Activated naive CD8-positive, alpha-beta T cell treated with anti-CD3 and anti-CD28 coated beads for 36 hours (primary cell): ENCODE results near the gene CAV3. TPM values are rescaled to one million over a fixed set of nuclear protein-coding genes. Genes with fewer than 3 reads are reported as not detected.

Experiments
- DNase-seq: peaks from one replicate; pipeline ENCODE4 v3.0.0; 2021
- H3K27ac Mint-ChIP-seq: one replicate; pipeline ENCODE4 v1.8.0; 2022; ENCODE audit warnings: mild to moderate bottlenecking, moderate library complexity, mixed read lengths
- H3K27me3 Mint-ChIP-seq: one replicate; pipeline ENCODE4 v1.8.0; 2022; ENCODE audit warnings: mild to moderate bottlenecking, mixed read lengths
- H3K36me3 Mint-ChIP-seq: one replicate; pipeline ENCODE4 v1.8.0; 2021; ENCODE audit warnings: mild to moderate bottlenecking, mixed read lengths
- H3K4me1 Mint-ChIP-seq: one replicate; pipeline ENCODE4 v1.8.0; 2021; ENCODE audit warnings: mixed read lengths
- H3K4me3 Mint-ChIP-seq: one replicate; pipeline ENCODE4 v1.8.0; 2022; ENCODE audit warnings: mild to moderate bottlenecking, moderate library complexity, mixed read lengths
- H3K9me3 Mint-ChIP-seq: one replicate; pipeline ENCODE4 v1.8.0; 2022; ENCODE audit warnings: mixed read lengths
- total RNA-seq, 2 experiments: library from RNA; stranded (reverse); gene quantifications; one replicate each; pipeline ENCODE4 v1.2.3, GENCODE V29; 2021

CAV3 gene
- total RNA-seq, 2 experiments from 2014 or later = not detected

GRCh38 chr3:8784676-8785435 lies 51.3 kb downstream of the CAV3 start:
- Mint-ChIP-seq H3K4me3 (no peak overlapping the region), H3K27me3 (no peaks in the 10 kb centered on the region), H3K4me1 (no peaks in the 10 kb centered on the region), H3K9me3 (peaks cover 13% of the 10 kb centered on the region), H3K36me3 (no peaks in the 10 kb centered on the region), H3K27ac (no peak overlapping the region)
- no peak for DNase-seq

- Mint-ChIP-seq H3K9me3 (peaks cover 14% of the 10 kb centered on the region), H3K27ac (no peak overlapping the region), H3K4me1 (no peaks in the 10 kb centered on the region), H3K36me3 (no peaks in the 10 kb centered on the region), H3K27me3 (no peaks in the 10 kb centered on the region), H3K4me3 (no peak overlapping the region)
- no peak for DNase-seq
Observed at GRCh38 chr3:8790529-8790928, 56.9 kb downstream of the CAV3 start.

GRCh38 chr3:8793242-8793641 lies 59.6 kb downstream of the CAV3 start:
- no peak for DNase-seq
- Mint-ChIP-seq H3K27ac (no peak overlapping the region), H3K27me3 (no peaks in the 10 kb centered on the region), H3K36me3 (peaks cover 1% of the 10 kb centered on the region), H3K9me3 (peaks cover 9% of the 10 kb centered on the region), H3K4me1 (no peaks in the 10 kb centered on the region), H3K4me3 (no peak overlapping the region)

DNA sequence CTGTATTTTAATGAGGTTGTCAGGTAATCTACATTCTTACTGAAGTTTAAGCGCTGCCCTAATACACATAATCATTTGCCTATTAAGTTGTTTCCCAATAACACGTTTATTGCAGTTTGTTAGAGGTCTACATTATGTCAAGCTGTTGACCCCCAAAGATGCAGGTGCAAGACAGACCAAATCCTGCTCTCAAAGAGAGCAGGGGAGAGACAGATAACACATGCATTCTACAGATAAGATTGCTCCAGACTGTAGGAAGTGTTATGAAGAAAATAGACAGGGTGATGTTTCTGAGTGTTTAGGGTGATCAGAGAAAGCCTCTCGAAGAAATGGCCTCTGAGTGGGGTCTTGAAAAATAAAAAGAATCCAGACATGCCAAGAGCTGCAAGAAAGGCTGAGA lies 60.6 kb downstream of the CAV3 start:
- H3K27me3 Mint-ChIP-seq = no peaks in the 10 kb centered on the region
- H3K27ac Mint-ChIP-seq = no peak overlapping the region
- H3K4me3 Mint-ChIP-seq = no peak overlapping the region

More for the DNA sequence above, 60.6 kb downstream of the CAV3 start:
- H3K4me1 Mint-ChIP-seq = no peaks in the 10 kb centered on the region
- DNase-seq = no peak
- peaks cover 6% of the 10 kb centered on the region for H3K9me3 Mint-ChIP-seq
- H3K36me3 Mint-ChIP-seq = peaks cover 1% of the 10 kb centered on the region

Other genes starting within 250 kb of the CAV3 start
- 1 to 10 TPM; 2.3 to 2.7 TPM for gene LMCD1, start 232.0 kb upstream of the CAV3 start, total RNA-seq
- gene SSUH2, start 89.0 kb upstream of the CAV3 start, total RNA-seq = under 1 TPM; 0.12 to 0.20 TPM
- gene OXTR, start 35.8 kb downstream of the CAV3 start, total RNA-seq = under 1 TPM; 0.60 to 0.70 TPM
- gene RAD18, start 229.7 kb downstream of the CAV3 start, total RNA-seq = 10 to 100 TPM; 54.6 to 60.5 TPM